ENCODE measurements around the gene AMIGO1.

AMIGO1 gene

DNA sequence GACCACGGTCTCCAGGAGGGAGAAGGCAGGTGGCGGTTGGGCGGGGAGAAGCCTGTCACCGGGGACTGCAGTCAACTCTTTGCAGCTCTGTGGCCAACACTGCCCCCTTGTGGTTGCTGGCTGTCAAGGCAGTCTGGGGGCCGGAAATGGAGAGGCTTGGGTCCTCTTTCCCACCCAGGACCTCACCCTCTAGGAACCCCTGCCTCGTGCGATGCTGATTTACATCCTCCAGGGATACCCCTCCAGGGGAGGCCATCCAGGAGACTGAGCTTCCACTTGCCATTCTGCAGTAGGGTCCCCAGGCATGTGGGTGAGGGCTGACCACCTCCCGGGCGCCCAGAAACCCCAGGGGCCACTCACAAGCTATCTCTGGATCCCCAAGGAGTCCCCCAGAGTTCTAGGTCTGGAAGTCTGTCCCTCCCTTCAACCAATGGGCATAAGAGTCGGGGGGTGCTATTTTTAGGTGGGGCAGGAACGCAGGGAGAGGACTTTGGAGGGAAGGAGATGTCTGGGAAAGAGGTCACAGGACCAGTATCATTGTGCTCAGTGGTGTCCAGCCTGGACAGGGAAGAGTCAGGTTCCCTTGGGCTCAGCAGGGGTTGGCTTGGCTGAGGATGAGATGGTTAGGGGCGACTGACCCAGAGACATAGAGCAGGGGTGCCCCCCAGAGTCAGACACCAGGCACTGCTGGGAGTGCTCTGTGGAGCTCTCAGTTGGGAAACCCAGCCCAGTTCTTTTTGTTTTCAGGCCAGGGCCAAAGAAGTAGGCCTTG lies 23.0 kb upstream of the AMIGO1 start:
- peak; percentile 84 to 92 for DNase-seq

DNA sequence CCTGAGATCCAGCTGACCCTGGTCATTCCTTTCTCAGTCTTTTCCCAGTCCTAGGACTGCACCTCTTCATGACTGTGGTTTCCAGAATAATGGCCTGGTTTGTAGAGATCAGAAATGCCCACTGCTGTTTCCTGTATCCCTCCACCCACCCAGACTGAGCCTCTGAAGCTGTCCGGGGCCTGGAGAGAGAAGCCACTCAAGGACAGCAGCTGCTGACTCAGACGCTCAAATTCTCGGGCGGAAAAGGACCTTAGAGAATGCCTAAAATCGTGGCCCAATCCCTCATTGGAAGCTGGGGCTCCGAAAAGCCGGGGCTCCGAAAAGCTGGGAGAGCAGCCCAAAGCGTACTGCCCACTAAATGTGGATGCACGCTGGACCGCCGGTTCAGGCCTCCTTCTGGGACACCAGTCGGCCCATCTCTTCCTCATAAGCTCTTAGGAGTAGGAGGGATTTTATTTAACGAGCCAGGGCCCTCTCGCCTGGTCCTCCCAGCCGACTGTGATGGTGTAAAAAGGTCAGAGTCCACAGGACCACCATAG lies 22.4 kb upstream of the AMIGO1 start:
- no peak for DNase-seq

DNA sequence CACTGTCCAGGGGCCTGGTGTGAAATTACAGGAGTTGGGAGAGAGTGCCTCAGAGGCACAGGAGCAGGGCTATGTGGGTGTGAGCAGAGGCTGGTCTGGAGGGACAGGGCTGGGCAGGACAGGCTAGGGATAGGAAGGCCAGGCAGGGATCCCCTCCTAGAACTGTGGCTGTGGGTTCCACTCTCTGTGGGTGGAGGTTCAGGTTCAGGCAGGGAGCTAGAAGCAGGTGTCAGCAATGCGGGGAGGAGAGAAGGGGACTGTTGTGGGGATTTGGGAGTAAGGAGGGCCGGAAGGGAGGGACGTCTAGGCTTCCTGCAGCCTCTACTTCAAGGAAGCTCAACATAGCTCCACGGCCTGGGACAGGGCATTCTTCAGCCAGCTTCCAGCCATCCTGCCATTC lies 21.9 kb upstream of the AMIGO1 start:
- no peak for DNase-seq

DNA sequence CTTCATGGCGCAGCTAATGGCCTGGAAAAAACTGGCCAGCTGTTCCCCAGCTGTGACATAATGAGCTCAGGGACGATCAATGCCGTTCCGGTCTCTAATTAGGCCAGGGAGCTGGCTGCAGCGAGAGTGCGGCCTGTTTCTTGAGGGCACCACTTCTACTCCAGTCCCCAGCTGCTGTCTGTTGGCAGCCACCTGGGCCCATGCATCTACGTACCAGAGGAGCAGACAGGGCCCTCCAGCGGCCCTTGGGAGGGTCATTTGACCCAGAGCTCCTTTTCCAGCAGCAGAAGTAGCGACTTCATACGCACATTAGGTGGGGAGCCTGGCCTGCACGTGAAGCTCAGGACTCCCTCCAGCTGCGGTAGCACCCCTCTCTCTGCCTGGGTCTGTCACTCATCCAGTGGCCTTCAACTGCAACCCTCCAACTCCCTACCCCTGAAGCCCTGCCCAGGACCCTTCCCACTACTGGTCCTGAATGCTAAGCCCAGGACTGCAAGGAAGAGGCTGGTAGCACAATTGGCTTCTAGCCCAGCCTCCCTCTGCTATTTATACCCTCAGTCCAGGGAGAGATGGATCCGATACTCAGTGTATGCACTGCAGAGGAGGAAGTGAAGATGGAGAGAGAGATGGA lies 21.0 kb upstream of the AMIGO1 start:
- DNase-seq = no peak

DNA sequence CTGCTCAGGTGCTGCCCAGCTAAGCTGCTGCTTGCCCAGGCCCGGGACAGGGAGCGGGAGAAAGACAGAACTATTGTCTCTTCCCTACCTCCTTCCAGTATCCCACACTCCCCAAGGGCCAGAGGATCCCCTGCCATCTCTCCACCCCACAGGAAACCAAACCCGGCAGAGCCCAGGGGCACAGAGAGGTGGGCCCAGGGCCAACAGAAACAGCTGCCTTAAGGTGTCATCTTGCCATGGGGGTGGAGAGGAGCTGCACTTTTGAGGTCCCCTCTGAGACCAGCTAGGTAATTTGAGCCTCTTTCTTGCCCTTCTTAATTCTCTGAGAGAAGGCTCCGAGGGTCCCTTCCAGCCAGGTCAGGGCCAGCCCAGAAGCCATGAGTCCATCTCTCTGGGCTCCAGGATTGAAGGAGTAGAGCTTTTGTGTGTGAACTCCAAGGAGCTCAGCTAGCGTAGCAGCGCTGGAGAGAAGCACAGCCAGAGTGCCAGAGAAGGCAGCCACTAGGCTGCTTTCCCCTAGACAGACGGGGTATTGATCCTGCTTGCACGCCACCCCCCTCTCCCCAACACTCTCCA lies 20.4 kb upstream of the AMIGO1 start:
- no peak for DNase-seq

DNA sequence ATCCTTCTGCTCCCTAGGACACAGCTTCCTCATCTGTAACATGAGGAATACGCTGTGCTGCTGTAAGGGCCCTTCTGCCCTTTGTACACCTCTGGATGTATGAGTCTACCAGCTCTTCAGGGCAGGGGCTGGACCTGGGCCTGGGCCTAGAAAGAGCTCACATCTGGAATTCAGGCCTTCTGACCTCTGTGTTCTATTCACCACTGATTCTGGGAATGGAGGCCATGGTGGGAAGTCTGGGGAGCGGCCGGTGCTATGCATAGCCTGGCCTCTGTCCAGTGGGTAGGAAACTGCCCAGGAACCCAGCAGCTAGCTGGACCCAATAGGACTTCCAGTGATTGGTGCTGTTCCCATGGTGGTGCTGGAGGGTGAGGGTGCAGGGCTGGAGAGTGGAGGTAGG lies 19.2 kb upstream of the AMIGO1 start:
- DNase-seq = no peak

DNA sequence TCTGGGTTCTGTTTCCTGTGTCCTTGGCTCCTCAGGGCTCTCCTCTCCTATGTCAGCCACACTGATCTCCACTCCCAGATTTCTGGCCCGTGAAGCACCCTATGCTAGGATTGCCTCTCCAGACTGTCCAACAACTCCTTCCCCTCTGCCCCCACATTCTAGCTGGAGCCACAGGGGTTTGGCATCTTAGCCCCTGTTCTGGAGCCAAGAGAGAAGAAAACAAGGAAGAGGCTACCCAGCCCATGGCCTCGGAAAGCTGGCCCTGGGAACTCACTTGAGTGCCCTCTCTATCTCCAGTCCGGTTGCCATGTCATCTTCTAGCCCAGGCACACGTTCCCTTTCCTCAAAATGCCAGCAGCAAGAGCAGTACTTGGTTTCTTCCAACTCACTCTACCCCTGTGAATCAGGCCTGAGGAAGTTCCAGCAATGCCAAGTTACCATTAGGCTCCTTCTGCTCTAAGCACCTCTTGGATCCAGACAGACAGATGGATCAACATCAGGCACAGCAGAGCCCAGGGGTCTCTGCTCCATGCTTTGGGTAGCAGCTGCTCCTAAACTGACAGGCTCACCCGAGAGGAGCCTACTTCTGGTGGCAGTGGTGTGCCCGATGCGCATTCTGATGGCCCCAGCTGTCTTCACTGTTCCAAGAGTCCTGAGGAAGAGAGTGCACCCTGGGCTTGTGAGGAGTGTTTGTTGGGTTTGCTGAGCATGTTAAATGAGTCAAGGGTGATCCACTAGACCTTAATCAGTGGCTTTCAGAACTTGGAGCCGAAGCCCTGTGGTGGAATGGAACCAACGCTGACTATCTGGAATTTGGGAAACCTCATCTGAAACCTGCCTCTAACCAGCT lies 18.5 kb upstream of the AMIGO1 start:
- no peak for DNase-seq

DNA sequence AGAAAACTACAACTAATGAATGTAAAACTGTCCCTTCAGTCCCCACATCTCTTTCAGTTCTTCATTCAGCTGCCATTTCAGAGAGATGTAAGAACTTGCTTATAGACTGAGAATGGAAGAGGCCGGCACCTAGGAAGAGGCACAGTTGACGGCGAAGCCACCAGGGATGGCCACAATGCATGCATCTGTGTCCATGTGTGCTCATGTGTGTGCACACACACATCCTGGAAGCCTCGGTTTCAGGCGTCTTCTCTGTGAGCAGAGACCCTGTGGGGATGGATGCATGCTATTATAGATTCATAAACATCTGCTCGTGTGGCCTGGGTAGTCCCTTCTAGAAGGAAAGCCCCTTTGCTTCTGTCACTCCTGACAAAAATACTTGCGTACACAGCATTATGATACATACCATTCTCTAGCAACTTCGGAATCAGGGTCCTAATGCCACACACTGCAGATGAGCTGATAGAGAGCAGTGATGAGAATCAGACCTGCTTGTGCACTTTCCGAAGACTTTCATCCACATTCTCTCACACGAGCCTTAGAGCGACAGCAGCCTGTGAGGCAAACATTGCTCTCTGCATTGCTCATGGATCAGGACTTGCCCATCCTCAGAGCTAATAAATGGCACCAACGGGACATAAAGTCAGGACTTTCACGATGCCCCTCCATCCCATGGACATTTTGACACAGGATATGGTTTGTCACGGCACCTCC lies 17.7 kb upstream of the AMIGO1 start:
- DNase-seq = no peak

DNA sequence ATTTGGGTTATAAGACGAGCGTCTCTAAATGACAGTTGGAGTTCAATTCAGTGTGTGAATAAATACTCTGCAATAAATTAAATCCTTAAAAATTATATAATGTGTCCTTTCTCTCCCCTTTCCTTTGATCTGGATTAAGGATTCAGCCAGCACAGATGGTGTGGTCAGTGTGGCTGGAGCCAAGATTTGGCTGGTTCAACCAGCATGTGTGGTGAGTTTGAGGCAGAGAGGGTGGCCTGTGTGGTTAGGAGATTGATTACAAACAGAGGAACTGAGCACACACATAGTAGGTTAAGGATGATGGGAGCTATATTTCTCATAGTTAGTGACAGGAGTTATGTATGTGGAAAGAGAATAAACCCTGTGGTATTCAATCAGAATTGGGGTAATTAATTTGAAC lies 14.2 kb upstream of the AMIGO1 start:
- no peak for DNase-seq

DNA sequence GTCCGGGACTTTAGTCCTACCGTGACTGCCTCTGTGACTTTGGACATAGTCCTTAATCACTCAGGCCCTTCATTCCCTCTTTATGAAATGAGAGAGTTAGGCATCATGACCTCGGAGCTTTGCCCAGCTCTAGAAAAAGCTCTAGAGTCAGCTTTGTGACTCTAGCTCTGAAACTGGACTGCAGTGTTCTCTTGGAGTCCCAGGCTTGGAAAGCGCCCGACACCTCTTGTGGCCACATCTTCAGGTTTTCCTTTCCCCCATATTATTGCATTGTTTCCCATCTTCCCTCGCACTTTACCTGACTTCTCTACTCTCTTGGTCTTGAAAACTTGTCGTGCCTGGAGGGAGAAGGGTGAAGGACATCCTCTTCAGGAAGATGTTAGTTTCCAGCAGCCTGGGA lies 12.5 kb upstream of the AMIGO1 start:
- DNase-seq = no peak

DNA sequence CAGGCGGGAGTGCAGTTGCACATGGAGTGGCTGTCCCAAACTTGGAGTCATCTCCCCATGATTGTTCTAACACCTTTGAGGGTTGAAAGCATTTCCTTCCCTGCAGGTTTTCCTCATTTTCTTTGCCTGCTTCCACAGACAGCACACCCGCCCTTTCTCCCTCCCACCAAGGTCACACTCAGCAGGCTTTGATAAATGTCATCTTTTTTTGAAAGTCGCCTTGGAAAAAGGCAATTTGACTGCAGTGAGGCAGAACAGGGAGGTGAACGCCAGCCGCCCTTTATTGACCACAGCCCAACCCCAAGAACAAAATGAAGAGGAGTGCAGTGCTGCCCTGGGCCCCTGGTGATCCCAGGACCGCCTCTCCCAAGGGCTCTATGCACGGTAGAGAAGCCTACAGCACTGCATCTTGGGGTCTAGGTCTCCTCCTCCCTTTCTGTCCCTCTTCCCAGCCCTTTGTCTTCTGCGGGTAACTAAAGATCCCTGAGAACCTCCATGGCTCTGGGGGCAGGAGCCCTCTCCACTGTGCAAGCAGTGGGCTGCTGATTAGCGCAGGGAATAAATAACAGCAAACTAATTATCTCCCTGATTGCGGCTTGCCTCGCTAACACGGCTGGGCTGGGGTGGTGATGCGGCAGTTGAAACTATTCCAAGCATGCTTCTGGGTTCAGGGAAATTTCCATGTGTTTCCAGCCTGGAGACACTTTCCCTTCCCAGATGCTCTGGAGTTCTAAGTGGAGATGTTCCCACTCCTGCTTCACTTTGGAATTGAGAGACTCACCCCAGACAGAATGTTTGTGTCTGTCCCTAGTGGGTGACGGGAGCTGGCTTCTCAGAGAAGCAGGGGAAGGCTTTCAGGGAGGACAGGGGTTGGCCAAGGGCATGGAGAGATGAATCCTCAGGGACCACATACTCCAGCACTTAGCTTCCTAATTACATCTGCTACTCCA lies 11.8 kb upstream of the AMIGO1 start:
- no peak for DNase-seq

DNA sequence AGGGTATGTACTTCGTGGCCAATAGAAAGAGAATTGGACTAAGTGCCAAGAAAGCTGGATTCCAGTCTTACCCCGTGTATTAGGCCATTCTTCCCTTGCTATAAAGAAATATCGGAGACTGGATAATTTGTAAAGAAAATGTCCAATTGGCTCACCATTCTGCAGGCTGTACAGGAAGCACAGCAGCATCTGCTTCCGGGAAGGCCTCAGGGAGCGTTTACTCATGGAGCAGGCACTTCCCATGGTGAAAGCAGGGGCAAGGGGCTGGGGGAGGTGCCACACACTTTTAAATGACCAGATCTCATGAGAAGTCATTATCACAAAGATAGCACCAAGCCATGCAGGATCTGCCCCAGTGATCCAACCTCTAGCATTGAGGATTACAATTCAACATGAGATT lies 7.8 kb upstream of the AMIGO1 start:
- DNase-seq = no peak

DNA sequence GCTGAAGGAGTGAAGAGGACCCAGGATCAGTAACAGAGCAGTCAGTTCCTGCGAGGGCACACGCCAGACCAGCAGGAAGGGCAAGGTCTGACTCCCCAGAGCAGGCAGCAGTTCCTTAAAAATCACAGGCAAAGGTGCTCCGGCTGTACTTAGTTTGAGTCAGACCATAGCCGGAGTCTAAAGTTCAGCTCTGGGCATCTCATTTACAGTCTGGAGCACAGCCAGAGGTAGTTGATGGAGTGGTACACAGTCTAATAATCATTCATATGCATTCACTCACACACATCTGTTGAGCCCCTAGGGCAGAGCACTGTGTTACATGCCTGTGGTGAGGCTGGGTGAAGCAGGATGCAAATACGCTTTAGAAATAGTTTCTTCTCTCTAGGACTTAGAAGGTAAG lies 7.3 kb upstream of the AMIGO1 start:
- no peak for DNase-seq

DNA sequence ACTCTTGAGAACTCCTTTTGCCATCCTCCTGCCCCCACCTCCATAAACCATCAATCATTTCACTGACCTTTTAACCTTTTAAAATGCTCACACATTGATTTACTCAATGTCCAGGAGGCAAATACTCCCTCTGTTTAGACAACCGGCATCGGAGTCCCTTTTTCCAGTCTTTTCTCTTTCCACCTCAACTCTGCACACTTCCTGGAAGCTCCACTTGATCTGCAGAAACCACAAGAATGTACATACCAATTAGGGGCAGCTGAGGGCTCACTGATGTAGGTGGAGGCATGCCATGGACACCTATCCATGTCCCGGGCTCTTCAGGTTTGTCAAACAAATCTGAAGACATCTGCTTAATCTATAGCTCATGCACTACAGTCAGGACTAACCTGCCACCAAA lies 5.3 kb upstream of the AMIGO1 start:
- no peak for DNase-seq

DNA sequence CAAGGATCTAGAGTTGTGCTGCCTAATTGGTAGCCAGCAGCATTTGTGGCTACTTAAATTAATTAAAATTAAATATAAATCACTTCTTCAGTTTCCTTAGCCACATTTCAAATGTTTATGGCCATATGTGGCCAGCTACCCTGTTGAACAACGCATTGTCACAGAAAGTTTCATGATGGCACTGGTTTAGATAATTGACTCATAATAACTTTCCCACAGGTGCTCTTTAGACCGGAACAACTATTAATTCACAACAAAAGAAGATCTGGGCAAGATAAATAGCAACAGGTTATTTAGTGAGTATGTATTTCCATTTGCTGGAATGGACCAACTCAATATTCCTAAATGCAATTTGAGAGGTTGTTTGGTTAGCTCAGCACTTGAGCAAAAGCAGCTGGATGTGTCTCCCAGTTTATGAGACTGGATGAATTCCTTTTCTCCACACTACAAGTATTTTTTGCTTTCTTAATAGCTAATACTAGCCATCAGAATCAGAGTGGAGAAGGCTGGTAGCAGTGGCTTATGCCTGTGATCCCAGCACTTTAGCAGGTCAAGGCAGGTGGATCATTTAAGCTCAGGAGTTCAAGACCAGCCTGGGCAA lies 3.7 kb upstream of the AMIGO1 start:
- DNase-seq = no peak

DNA sequence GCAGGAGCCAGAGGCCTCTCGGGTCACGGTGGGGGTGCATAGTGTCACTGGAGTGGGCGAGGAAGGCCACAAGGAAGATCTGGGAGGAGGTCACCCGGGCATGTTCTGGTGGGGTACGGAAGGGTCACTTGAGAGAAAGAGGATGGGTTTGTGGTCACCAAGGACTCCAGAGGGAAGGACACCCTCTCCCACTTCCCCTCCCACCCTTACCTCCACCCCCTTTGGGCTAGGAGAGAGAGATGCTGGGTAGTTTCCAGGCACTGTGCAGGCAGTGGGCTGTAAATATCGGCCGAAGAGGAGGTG lies 703 bp downstream of the AMIGO1 start:
- DNase-seq = no peak

DNA sequence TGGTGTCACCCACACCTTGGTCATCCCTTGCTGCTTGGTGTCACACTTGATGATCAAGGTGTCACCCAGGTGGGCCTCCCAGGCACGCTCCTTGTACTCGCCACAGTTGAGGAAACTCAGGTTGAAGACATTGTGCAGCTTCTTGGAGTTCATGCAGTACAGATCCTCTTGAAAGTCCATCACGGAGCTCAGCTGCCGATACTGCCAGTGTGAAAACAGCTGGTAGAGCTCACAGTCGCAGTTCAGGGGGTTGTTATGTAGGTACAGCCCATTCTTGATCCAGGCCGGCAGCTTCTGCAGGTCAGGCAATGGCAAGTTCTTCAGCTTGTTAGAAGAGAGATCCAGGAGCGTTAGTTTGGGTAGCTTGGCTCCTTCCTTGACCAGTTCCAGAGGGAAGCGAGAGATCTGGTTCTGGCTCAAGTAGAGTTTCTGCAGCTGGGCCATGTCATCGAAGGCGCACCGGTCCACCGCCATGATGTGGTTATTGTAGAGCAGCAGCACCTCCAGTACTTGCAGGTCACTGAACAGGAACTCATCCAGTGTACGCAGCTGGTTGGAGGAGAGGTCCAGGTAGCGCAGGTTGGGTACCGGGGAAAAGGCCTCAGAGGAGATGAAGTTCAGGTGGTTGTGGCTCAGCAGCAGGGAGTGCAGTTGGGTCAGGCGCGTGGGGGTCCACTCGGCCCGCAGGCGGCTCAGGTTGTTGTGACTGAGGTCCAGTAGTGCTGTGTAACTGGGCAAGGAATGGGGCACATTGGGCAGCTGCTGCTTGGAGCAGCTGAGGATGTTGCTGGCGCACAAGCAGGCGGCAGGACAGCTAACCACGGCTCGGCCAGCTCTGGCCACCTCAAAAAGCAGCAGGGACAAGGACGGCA lies 1.3 kb downstream of the AMIGO1 start:
- no peak for DNase-seq

DNA sequence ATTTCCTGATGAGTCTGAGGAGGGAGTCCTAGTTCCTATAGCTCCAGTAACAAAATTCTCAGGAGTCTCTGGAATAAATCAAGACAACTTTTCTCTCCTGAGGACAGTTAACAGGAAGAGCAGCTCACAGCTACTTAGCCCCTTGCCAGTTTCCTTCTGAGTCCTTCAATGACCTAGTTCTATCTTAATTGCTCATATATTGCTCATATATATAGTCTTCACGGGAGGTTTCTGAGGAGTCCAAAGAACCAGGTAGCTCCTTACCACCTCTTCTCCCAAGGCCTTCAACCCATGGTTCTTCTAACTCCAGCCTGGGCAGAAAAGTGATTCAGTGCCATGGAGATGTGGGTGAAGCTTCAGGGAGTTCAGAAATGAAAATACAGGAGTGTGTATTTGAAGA lies 4.6 kb downstream of the AMIGO1 start:
- no peak for DNase-seq

DNA sequence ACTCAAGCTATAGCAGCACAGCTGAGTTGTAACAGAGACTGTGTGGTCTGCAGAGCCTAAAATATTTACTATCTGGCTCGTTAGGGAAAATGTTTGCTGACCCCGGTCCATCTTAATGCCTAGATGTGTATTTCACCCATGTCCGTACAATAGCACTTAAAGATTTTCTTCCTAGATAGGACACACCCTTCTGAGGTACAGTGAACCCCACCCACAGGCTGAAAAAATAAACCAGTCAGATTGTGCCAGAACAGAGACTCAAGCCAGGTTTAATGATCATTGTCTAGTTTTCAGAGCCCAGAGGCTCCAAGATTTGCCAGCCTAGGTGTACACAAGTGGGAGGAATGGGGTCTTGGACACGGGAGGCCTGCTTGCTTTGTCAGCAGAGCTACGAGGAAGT lies 5.6 kb downstream of the AMIGO1 start:
- peak in 1 of 2 donors; percentile 24 for DNase-seq

DNA sequence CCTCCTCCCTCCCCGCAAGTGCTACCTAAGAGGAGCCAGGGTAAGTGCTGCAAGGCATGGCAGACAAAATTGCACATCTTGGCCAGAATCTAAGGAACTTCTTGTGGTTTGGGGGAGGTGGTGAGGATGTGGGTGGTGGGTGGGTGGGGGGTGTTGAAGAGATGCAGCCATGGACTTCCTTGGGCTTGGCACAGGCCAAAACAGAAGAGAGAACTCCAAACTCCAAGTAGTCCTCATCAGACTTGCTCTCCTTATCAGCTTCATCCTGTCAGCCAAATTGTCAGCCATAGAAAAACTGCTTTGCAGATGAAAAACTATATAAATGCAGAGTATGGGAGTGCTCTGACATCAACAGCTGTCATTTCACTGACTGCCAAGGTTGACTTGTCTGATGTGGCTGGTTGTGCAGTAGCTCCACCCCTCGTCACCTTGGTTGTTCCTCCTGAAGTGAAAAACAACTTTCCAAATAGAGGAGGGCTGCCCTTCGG lies 7.1 kb downstream of the AMIGO1 start:
- peak; percentile 64 to 76 for DNase-seq

Measured in CD4-positive, alpha-beta T cell treated with Interferon alpha-2 for 1 hour (primary cell).